A549 (cell line): Measurements from ENCODE around the gene NAP1L4.

Experiments
- POLR2AphosphoS2 ChIP-seq: conservative IDR thresholded peaks from 2 replicates; pipeline ENCODE4 v1.6.1; 2012; ENCODE audit warnings: low read length, improper control_type of control experiment, inconsistent platforms
- RAD21 ChIP-seq, 2 experiments: fragments of >200 bp in 1 of 2; sonication (Bioruptor Twin) in 1 of 2; formaldehyde crosslinking in 1 of 2; IDR thresholded peaks in 1 of 2; conservative IDR thresholded peaks in 1 of 2; 2 replicates in 1 of 2; 3 replicates in 1 of 2; pipeline ENCODE4 v1.6.1; 2012 to 2018; ENCODE audit warnings: inconsistent platforms in 1 of 2
- RFX5 ChIP-seq: fragments of 450-650 bp; IDR thresholded peaks from 2 replicates; pipeline ENCODE4 v1.7.1; 2014; ENCODE audit warnings: antibody characterized with exemption, mild to moderate bottlenecking, moderate library complexity
- TF ChIP-seq, protein P1 (sequence below): fragments of >200 bp; sonication (Bioruptor Twin); formaldehyde crosslinking; IDR thresholded peaks from 3 replicates; pipeline ENCODE4 v1.5.1; 2016
- TF ChIP-seq, protein P2 (sequence below): IDR thresholded peaks from 2 replicates; pipeline ENCODE4 v1.6.1; 2012; ENCODE audit warnings: low read depth, borderline replicate concordance

DNA sequence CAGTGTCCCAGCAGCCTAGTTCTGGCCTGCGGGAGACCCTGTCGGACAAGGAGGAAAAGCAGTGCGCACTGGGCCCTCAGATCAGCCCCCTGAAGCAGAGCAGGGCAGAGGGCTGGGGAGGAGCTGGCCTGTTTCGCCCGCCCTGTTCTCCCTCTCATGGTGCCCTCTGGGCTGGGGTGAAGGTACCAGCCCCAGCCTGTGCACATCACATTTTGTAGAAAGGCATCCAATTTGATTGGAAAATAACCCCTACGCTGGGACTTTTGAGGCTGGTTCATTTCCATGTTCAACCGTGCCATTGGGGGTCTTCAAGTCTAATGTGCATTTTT, 832 bp upstream of the NAP1L4 start:
- TF ChIP-seq RAD21 (conservative IDR thresholded peaks at IDR 0.05 in 1 of 2, IDR thresholded peaks at IDR 0.05 in 1 of 2) (no peak), POLR2AphosphoS2 (no peak), RFX5 (no peak)
- TF ChIP-seq, protein P1, sequence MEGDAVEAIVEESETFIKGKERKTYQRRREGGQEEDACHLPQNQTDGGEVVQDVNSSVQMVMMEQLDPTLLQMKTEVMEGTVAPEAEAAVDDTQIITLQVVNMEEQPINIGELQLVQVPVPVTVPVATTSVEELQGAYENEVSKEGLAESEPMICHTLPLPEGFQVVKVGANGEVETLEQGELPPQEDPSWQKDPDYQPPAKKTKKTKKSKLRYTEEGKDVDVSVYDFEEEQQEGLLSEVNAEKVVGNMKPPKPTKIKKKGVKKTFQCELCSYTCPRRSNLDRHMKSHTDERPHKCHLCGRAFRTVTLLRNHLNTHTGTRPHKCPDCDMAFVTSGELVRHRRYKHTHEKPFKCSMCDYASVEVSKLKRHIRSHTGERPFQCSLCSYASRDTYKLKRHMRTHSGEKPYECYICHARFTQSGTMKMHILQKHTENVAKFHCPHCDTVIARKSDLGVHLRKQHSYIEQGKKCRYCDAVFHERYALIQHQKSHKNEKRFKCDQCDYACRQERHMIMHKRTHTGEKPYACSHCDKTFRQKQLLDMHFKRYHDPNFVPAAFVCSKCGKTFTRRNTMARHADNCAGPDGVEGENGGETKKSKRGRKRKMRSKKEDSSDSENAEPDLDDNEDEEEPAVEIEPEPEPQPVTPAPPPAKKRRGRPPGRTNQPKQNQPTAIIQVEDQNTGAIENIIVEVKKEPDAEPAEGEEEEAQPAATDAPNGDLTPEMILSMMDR: no peak
- TF ChIP-seq, protein P2, sequence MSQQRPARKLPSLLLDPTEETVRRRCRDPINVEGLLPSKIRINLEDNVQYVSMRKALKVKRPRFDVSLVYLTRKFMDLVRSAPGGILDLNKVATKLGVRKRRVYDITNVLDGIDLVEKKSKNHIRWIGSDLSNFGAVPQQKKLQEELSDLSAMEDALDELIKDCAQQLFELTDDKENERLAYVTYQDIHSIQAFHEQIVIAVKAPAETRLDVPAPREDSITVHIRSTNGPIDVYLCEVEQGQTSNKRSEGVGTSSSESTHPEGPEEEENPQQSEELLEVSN: no peak
